Trophoblast cell (in vitro differentiated cells and primary cell): Measurements from ENCODE around the gene ZNF462.

Source experiments
- DNase-seq, 2 donors: peaks; one replicate each; pipeline ENCODE4 v3.0.0-alpha.2; 2016
- H2AFZ ChIP-seq: 2 replicates; pipeline ENCODE4 v1.6.1; 2013; ENCODE audit warnings: low read length, moderate library complexity, mild to moderate bottlenecking; ENCODE audit not compliant: insufficient read depth, poor library complexity
- H2AK5ac ChIP-seq: 2 replicates; pipeline ENCODE4 v1.6.1; 2013; ENCODE audit warnings: mild to moderate bottlenecking, low read length
- H2BK120ac ChIP-seq: 2 replicates; pipeline ENCODE4 v1.6.1; 2013; ENCODE audit warnings: low read length, mild to moderate bottlenecking, moderate library complexity; ENCODE audit not compliant: insufficient read depth, poor library complexity
- H2BK12ac ChIP-seq: 2 replicates; pipeline ENCODE4 v1.6.1; 2013; ENCODE audit warnings: mild to moderate bottlenecking, low read length, moderate library complexity
- H2BK5ac ChIP-seq: 2 replicates; pipeline ENCODE4 v1.6.1; 2013; ENCODE audit warnings: low read length, low read depth, moderate library complexity, mild to moderate bottlenecking; ENCODE audit not compliant: poor library complexity
- H3K14ac ChIP-seq: 2 replicates; pipeline ENCODE4 v1.6.1; 2013; ENCODE audit warnings: mild to moderate bottlenecking, low read length
- H3K18ac ChIP-seq: 2 replicates; pipeline ENCODE4 v1.6.1; 2013; ENCODE audit warnings: mild to moderate bottlenecking, low read length
- H3K23ac ChIP-seq: 2 replicates; pipeline ENCODE4 v1.6.1; 2013; ENCODE audit warnings: low read length
- H3K27ac ChIP-seq: 2 replicates; pipeline ENCODE4 v1.5.1; 2013; ENCODE audit warnings: low read depth, mild to moderate bottlenecking, inconsistent platforms, low read length, moderate library complexity
- H3K27me3 ChIP-seq: 2 replicates; pipeline ENCODE4 v1.6.1; 2013; ENCODE audit warnings: inconsistent platforms, mild to moderate bottlenecking, low read length, moderate library complexity; ENCODE audit not compliant: insufficient read depth
- H3K36me3 ChIP-seq, 2 experiments: 1 replicate in 1 of 2; 2 replicates in 1 of 2; pipeline ENCODE4 v1.6.1; 2013; ENCODE audit warnings: low read length in 2 of 2, mild to moderate bottlenecking in 2 of 2, moderate library complexity in 1 of 2; ENCODE audit not compliant: insufficient read depth in 2 of 2, control insufficient read depth in 1 of 2
- H3K4ac ChIP-seq: 2 replicates; pipeline ENCODE4 v1.6.1; 2013; ENCODE audit warnings: low read depth, mild to moderate bottlenecking, low read length, moderate library complexity
- H3K4me1 ChIP-seq, 2 experiments: 1 replicate in 1 of 2; 2 replicates in 1 of 2; pipeline ENCODE4 v1.6.1; 2013; ENCODE audit warnings: low read length in 2 of 2, mild to moderate bottlenecking in 2 of 2, moderate library complexity in 1 of 2; ENCODE audit not compliant: insufficient read depth in 2 of 2, control insufficient read depth in 1 of 2
- H3K4me2 ChIP-seq: 2 replicates; pipeline ENCODE4 v1.6.1; 2013; ENCODE audit warnings: inconsistent platforms, mild to moderate bottlenecking, low read length, moderate library complexity
- H3K4me3 ChIP-seq: 2 replicates; pipeline ENCODE4 v1.5.1; 2013; ENCODE audit warnings: mild to moderate bottlenecking, low read depth, low read length, inconsistent platforms
- H3K79me1 ChIP-seq: one replicate; pipeline ENCODE4 v1.6.1; 2013; ENCODE audit warnings: low read length
- H3K79me2 ChIP-seq: 2 replicates; pipeline ENCODE4 v1.6.1; 2013; ENCODE audit warnings: low read length, mild to moderate bottlenecking; ENCODE audit not compliant: control insufficient read depth, insufficient read depth, poor library complexity
- H3K9ac ChIP-seq: 2 replicates; pipeline ENCODE4 v1.6.1; 2013; ENCODE audit warnings: mild to moderate bottlenecking, low read length
- H3K9me3 ChIP-seq: 2 replicates; pipeline ENCODE4 v1.6.1; 2013; ENCODE audit warnings: low read depth, mild to moderate bottlenecking, control low read depth, inconsistent platforms, low read length; ENCODE audit not compliant: insufficient read depth
- H4K12ac ChIP-seq: 2 replicates; pipeline ENCODE4 v1.6.1; 2013; ENCODE audit warnings: low read depth, mild to moderate bottlenecking, low read length, moderate library complexity
- H4K8ac ChIP-seq: 2 replicates; pipeline ENCODE4 v1.6.1; 2013; ENCODE audit warnings: low read depth, mild to moderate bottlenecking, low read length, moderate library complexity
- H4K91ac ChIP-seq: one replicate; pipeline ENCODE4 v1.6.1; 2013; ENCODE audit warnings: low read depth, mild to moderate bottlenecking, low read length, moderate library complexity
- WGBS: extraction: QIAGEN DNeasy Blood & Tissue Kit; methylation state at CpG from one replicate; pipeline ENCODE4 v1.1.7; 2013; ENCODE audit warnings: missing lambda C conversion rate; ENCODE audit not compliant: insufficient read length, insufficient coverage; ENCODE audit errors: extremely low coverage; 5-methylcytosine and 5-hydroxymethylcytosine counted together

ZNF462 gene

GRCh38 chr9:106874652-106875051, 11.7 kb downstream of the ZNF462 start:
- no peak overlapping the region for H2AFZ ChIP-seq
- H2BK12ac ChIP-seq, result no peak overlapping the region
- DNase-seq, result no peak
- no peak overlapping the region for H3K23ac ChIP-seq
- no peak overlapping the region for H3K4me2 ChIP-seq
- no peak overlapping the region for H4K12ac ChIP-seq
- peaks cover 0 to 3% of the 10 kb centered on the region in 2 experiments for H3K36me3 ChIP-seq
- H2AK5ac ChIP-seq, result no peak overlapping the region
- H3K14ac ChIP-seq, result no peak overlapping the region
- no peak overlapping the region for H3K27ac ChIP-seq
- H4K91ac ChIP-seq, result no peak overlapping the region
- no CpG with 5 or more reads among the region's 2 CpGs for WGBS
- no peak overlapping the region for H2BK5ac ChIP-seq
- H3K4me3 ChIP-seq, result no peak overlapping the region
- H3K4me1 ChIP-seq, result peaks cover 8 to 20% of the 10 kb centered on the region in 2 experiments
- H3K27me3 ChIP-seq, result no peaks in the 10 kb centered on the region
- no peaks in the 10 kb centered on the region for H3K79me1 ChIP-seq
- H3K79me2 ChIP-seq, result peaks cover 7% of the 10 kb centered on the region
- H4K8ac ChIP-seq, result no peak overlapping the region
- peak overlapping the region; percentile 50 for H3K4ac ChIP-seq
- H3K18ac ChIP-seq, result no peak overlapping the region
- H3K9me3 ChIP-seq, result no peaks in the 10 kb centered on the region
- H2BK120ac ChIP-seq, result no peak overlapping the region
- no peak overlapping the region for H3K9ac ChIP-seq

- no CpG with 5 or more reads among the region's 3 CpGs for WGBS
- no peak overlapping the region for H2AK5ac ChIP-seq
Measured at GRCh38 chr9:106875529-106875928, 12.6 kb downstream of the ZNF462 start.

GRCh38 chr9:106877345-106877744, 14.4 kb downstream of the ZNF462 start:
- Histone ChIP-seq H2BK120ac (no peak overlapping the region), H3K9ac (no peak overlapping the region), H3K9me3 (no peaks in the 10 kb centered on the region), H2BK12ac (no peak overlapping the region), H3K23ac (no peak overlapping the region), H3K4ac (peak overlapping the region; percentile 64), H3K79me1 (no peaks in the 10 kb centered on the region), H4K91ac (no peak overlapping the region), H2AFZ (no peak overlapping the region), H4K8ac (no peak overlapping the region), H3K27ac (no peak overlapping the region), H3K14ac (no peak overlapping the region), H3K36me3 (peaks cover 2 to 7% of the 10 kb centered on the region in 2 experiments), H3K4me3 (no peak overlapping the region), H2BK5ac (no peak overlapping the region), H3K4me2 (no peak overlapping the region), H4K12ac (no peak overlapping the region), H2AK5ac (no peak overlapping the region), H3K4me1 (peaks cover 7 to 29% of the 10 kb centered on the region in 2 experiments), H3K27me3 (no peaks in the 10 kb centered on the region), H3K18ac (no peak overlapping the region), H3K79me2 (peaks cover 6% of the 10 kb centered on the region)
- no CpG with 5 or more reads among the region's 6 CpGs for WGBS
- no peak for DNase-seq

More at GRCh38 chr9:106875529-106875928, 12.6 kb downstream of the ZNF462 start:
- Histone ChIP-seq H4K91ac (no peak overlapping the region), H2AFZ (no peak overlapping the region), H2BK12ac (no peak overlapping the region), H3K4me2 (no peak overlapping the region), H3K4me3 (no peak overlapping the region), H3K4ac (no peak overlapping the region), H3K18ac (no peak overlapping the region), H3K4me1 (peaks cover 10 to 25% of the 10 kb centered on the region in 2 experiments), H2BK120ac (no peak overlapping the region), H3K9ac (no peak overlapping the region), H3K14ac (no peak overlapping the region), H2BK5ac (no peak overlapping the region), H4K12ac (no peak overlapping the region), H4K8ac (no peak overlapping the region), H3K9me3 (no peaks in the 10 kb centered on the region), H3K36me3 (peaks cover 0 to 6% of the 10 kb centered on the region in 2 experiments), H3K27ac (no peak overlapping the region), H3K27me3 (no peaks in the 10 kb centered on the region), H3K23ac (no peak overlapping the region), H3K79me2 (peaks cover 7% of the 10 kb centered on the region), H3K79me1 (no peaks in the 10 kb centered on the region)
- DNase-seq, result no peak

GRCh38 chr9:106878081-106878837, 15.3 kb downstream of the ZNF462 start:
- no peak overlapping the region for H4K91ac ChIP-seq
- no peak for DNase-seq
- no peak overlapping the region for H2AFZ ChIP-seq
- peak overlapping the region; percentile 12 for H3K4ac ChIP-seq
- H2AK5ac ChIP-seq, result no peak overlapping the region
- no peaks in the 10 kb centered on the region for H3K79me1 ChIP-seq
- H3K4me3 ChIP-seq, result no peak overlapping the region
- peaks cover 7 to 32% of the 10 kb centered on the region in 2 experiments for H3K4me1 ChIP-seq
- no peaks in the 10 kb centered on the region for H3K27me3 ChIP-seq
- H4K8ac ChIP-seq, result no peak overlapping the region
- H3K27ac ChIP-seq, result no peak overlapping the region
- no peak overlapping the region for H3K18ac ChIP-seq
- no peak overlapping the region for H2BK12ac ChIP-seq
- H3K4me2 ChIP-seq, result no peak overlapping the region
- no peak overlapping the region for H4K12ac ChIP-seq
- H2BK5ac ChIP-seq, result no peak overlapping the region
- H3K36me3 ChIP-seq, result peaks cover 2 to 7% of the 10 kb centered on the region in 2 experiments
- no peak overlapping the region for H2BK120ac ChIP-seq
- no peak overlapping the region for H3K9ac ChIP-seq
- no peak overlapping the region for H3K23ac ChIP-seq
- no peak overlapping the region for H3K14ac ChIP-seq
- WGBS, result no CpG with 5 or more reads among the region's 5 CpGs
- H3K79me2 ChIP-seq, result peaks cover 6% of the 10 kb centered on the region
- H3K9me3 ChIP-seq, result no peaks in the 10 kb centered on the region
